GM12878 (cell line): ENCODE data around the gene ZSCAN10. TPM values are rescaled to one million over a fixed set of nuclear protein-coding genes. Genes with fewer than 3 reads are reported as not detected.

Source experiments
- ESRRA ChIP-seq: IDR thresholded peaks from 2 replicates; pipeline ENCODE4 v1.6.1; 2012; ENCODE audit warnings: mild to moderate bottlenecking, low read length, improper control_type of control experiment
- IKZF1 ChIP-seq: fragments of 450-650 bp; conservative IDR thresholded peaks from 2 replicates; pipeline ENCODE4 v1.6.1; 2017; ENCODE audit warnings: antibody characterized with exemption, mild to moderate bottlenecking
- JUND ChIP-seq: IDR thresholded peaks from 2 replicates; pipeline ENCODE4 v1.6.1; 2012; ENCODE audit warnings: low read depth, mild to moderate bottlenecking, low read length, improper control_type of control experiment, moderate library complexity
- NR2F1 ChIP-seq: fragments of 450-650 bp; conservative IDR thresholded peaks from 2 replicates; pipeline ENCODE4 v1.6.1; 2017; ENCODE audit warnings: mild to moderate bottlenecking
- RAD51 ChIP-seq: fragments of 450-650 bp; IDR thresholded peaks from 2 replicates; pipeline ENCODE4 v1.6.1; 2016; ENCODE audit warnings: moderate library complexity, mild to moderate bottlenecking, inconsistent platforms
- SMAD1 ChIP-seq: fragments of 450-650 bp; IDR thresholded peaks from 2 replicates; pipeline ENCODE4 v1.6.1; 2018; ENCODE audit warnings: mild to moderate bottlenecking, low read depth; ENCODE audit not compliant: partially characterized antibody
- SRF ChIP-seq, 2 experiments: IDR thresholded peaks; 2 replicates each; pipeline ENCODE4 v1.6.1; 2011; ENCODE audit warnings: low read depth in 2 of 2, low read length in 2 of 2, mild to moderate bottlenecking in 1 of 2, moderate library complexity in 1 of 2
- SUPT20H ChIP-seq: IDR thresholded peaks from 2 replicates; pipeline ENCODE4 v1.6.1; 2011; ENCODE audit warnings: low read depth, mild to moderate bottlenecking, low read length, moderate library complexity, borderline replicate concordance; ENCODE audit not compliant: control insufficient read depth
- polyA plus RNA-seq, 11 experiments: library from polyadenylated mRNA; depleted of rRNA in 4 of 11; unstranded in 6 of 11; stranded (reverse) in 5 of 11; fragments of >200 nt; fragmentation: Nextera tagmentation in 4 of 11; fragmentation: Illumina TruSeq in 1 of 11; extraction: Ambion mirVana in 4 of 11; extraction: Trizol in 1 of 11; gene quantifications; 1 replicate in 1 of 11; 2 replicates in 10 of 11; pipeline versions ENCODE4 v1.2.1 to v1.2.3, GENCODE V29; 2011 to 2016; ENCODE audit warnings: inconsistent platforms in 2 of 11, missing spikeins in 2 of 11, low read depth in 1 of 11
- total RNA-seq, 4 experiments: library from RNA; depleted of rRNA in 3 of 4; stranded (reverse); fragments of >200 nt in 3 of 4; fragmentation: Illumina TruSeq in 1 of 4; extraction: Trizol in 1 of 4; gene quantifications; 2 replicates each; pipeline versions ENCODE4 v1.2.1 to v1.2.3, GENCODE V29; 2013 to 2021
- TF ChIP-seq, protein P1 (sequence below): fragments of 450-650 bp; IDR thresholded peaks from 2 replicates; pipeline ENCODE4 v1.6.1; 2017; ENCODE audit warnings: antibody characterized with exemption, mild to moderate bottlenecking, moderate library complexity
- TF ChIP-seq, protein P2 (sequence below): fragments of 450-650 bp; conservative IDR thresholded peaks from 2 replicates; pipeline ENCODE4 v1.6.1; 2017; ENCODE audit warnings: mild to moderate bottlenecking, moderate library complexity
- TF ChIP-seq, protein P3 (sequence below): IDR thresholded peaks from 2 replicates; pipeline ENCODE4 v1.6.1; 2012; ENCODE audit warnings: low read depth, low read length, improper control_type of control experiment
- TF ChIP-seq, protein P4 (sequence below): fragments of 450-650 bp; formaldehyde crosslinking; IDR thresholded peaks from 2 replicates; pipeline ENCODE4 v1.4.0; 2022; ENCODE audit warnings: mild to moderate bottlenecking, moderate library complexity

Gene ZSCAN10
- total and polyA plus RNA-seq, 10 of the 15 experiments (the other 5 are each of a cell fraction or from before 2014, with no cell fraction given): 0.06 to 0.33 TPM; not detected in 8

DNA sequence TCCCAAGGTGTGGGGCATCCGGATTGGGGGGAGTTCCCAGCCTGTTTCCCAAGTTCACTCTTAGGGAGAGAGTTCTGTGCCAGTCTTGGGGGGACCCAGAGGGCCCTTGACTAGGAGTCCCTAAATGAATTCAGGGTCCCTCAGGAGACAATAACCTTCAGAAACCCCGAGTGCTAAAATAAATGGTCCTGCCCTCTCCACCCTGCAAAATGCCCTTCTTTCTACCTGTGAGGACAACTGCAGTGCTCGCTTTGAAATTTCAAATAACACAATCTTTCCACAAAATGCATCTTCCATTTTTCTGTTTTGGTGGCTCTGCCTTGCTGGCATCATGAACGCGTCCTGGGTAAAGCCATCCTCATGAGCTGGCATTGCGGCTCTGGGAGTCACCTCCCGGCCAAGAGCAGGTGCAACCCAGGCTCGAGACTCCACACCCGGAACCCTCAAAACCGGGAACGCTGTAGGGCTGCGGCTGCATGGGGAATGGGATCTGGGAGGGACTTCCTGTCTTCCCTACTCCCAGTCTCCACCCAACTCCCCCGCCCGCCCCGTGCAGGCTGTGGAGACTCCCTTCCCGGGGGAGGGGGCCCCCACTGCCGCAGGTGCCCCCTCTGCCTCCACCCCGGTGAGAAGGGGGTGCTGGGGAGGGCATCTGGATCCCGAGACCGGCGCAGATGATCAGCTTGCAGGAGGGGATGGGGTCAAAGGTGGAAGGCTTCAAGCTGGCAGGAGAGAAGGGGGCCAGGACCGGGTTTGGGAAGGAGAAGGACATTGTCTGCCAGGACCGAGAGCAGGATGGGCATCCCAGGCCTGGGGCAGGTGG lies 13.2 kb upstream of the ZSCAN10 start, which contains the start of gene ZNF205 (continued):
- TF ChIP-seq, protein P1, sequence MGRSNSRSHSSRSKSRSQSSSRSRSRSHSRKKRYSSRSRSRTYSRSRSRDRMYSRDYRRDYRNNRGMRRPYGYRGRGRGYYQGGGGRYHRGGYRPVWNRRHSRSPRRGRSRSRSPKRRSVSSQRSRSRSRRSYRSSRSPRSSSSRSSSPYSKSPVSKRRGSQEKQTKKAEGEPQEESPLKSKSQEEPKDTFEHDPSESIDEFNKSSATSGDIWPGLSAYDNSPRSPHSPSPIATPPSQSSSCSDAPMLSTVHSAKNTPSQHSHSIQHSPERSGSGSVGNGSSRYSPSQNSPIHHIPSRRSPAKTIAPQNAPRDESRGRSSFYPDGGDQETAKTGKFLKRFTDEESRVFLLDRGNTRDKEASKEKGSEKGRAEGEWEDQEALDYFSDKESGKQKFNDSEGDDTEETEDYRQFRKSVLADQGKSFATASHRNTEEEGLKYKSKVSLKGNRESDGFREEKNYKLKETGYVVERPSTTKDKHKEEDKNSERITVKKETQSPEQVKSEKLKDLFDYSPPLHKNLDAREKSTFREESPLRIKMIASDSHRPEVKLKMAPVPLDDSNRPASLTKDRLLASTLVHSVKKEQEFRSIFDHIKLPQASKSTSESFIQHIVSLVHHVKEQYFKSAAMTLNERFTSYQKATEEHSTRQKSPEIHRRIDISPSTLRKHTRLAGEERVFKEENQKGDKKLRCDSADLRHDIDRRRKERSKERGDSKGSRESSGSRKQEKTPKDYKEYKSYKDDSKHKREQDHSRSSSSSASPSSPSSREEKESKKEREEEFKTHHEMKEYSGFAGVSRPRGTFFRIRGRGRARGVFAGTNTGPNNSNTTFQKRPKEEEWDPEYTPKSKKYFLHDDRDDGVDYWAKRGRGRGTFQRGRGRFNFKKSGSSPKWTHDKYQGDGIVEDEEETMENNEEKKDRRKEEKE: no peak
- no peak for TF ChIP-seq SUPT20H
- TF ChIP-seq, protein P2, sequence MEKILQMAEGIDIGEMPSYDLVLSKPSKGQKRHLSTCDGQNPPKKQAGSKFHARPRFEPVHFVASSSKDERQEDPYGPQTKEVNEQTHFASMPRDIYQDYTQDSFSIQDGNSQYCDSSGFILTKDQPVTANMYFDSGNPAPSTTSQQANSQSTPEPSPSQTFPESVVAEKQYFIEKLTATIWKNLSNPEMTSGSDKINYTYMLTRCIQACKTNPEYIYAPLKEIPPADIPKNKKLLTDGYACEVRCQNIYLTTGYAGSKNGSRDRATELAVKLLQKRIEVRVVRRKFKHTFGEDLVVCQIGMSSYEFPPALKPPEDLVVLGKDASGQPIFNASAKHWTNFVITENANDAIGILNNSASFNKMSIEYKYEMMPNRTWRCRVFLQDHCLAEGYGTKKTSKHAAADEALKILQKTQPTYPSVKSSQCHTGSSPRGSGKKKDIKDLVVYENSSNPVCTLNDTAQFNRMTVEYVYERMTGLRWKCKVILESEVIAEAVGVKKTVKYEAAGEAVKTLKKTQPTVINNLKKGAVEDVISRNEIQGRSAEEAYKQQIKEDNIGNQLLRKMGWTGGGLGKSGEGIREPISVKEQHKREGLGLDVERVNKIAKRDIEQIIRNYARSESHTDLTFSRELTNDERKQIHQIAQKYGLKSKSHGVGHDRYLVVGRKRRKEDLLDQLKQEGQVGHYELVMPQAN: no peak
- peak; percentile 62 for TF ChIP-seq IKZF1
- no peak for TF ChIP-seq ESRRA
- TF ChIP-seq, protein P3, sequence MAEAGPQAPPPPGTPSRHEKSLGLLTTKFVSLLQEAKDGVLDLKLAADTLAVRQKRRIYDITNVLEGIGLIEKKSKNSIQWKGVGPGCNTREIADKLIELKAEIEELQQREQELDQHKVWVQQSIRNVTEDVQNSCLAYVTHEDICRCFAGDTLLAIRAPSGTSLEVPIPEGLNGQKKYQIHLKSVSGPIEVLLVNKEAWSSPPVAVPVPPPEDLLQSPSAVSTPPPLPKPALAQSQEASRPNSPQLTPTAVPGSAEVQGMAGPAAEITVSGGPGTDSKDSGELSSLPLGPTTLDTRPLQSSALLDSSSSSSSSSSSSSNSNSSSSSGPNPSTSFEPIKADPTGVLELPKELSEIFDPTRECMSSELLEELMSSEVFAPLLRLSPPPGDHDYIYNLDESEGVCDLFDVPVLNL: no peak
- no peak for TF ChIP-seq JUND
- TF ChIP-seq SMAD1: no peak
- 0 out of 4 replicates have a peak, but pooled peaks of 1 of the 2 experiments have one; percentile 45 for TF ChIP-seq SRF (IDR thresholded peaks at IDR 0.05; ENCODE audit: low read depth in 2 of 2, low read length in 2 of 2)
- no peak for TF ChIP-seq RAD51
- TF ChIP-seq NR2F1: peak; percentile 56
- TF ChIP-seq, protein P4, sequence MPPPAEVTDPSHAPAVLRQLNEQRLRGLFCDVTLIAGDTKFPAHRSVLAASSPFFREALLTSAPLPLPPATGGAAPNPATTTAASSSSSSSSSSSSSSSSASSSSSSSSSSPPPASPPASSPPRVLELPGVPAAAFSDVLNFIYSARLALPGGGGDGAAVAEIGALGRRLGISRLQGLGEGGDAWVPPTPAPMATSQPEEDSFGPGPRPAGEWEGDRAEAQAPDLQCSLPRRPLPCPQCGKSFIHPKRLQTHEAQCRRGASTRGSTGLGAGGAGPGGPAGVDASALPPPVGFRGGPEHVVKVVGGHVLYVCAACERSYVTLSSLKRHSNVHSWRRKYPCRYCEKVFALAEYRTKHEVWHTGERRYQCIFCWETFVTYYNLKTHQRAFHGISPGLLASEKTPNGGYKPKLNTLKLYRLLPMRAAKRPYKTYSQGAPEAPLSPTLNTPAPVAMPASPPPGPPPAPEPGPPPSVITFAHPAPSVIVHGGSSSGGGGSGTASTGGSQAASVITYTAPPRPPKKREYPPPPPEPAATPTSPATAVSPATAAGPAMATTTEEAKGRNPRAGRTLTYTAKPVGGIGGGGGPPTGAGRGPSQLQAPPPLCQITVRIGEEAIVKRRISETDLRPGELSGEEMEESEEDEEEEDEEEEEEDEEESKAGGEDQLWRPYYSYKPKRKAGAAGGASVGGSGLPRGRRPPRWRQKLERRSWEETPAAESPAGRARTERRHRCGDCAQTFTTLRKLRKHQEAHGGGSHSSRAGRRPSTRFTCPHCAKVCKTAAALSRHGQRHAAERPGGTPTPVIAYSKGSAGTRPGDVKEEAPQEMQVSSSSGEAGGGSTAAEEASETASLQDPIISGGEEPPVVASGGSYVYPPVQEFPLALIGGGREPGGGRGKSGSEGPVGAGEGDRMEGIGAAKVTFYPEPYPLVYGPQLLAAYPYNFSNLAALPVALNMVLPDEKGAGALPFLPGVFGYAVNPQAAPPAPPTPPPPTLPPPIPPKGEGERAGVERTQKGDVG (CRISPR knock-in tag): no peak
